GM04503 (cell line): ENCODE data around the gene KLRG1.

Experiments
- DNase-seq: peaks from one replicate; pipeline ENCODE4 v3.0.0-alpha.2; 2012; ENCODE audit warnings: low read depth

KLRG1 gene

DNA sequence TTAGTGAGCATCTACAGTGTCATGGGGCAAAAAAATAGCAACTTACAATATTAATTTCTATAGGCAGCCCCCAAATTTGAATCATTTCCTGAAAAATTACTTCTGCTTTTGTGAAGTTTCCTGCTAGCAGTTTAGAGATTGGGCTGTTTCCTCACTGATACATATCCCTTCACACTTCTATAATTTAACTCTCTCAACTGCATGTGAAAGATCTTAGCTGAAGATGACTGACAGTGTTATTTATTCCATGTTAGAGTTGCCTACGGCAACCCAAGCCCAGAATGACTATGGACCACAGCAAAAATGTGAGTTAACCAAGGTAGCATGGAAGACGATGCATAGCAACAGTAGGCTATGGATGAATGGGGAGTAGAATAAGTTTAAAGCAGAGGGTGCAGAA lies at the start of gene KLRG1:
Gene KLRG1, plus strand, starts transcription at position 134 of the 400 bp plus-strand sequence. Its CDS starts 90 bp downstream, at position 224.
- no peak for DNase-seq

DNA sequence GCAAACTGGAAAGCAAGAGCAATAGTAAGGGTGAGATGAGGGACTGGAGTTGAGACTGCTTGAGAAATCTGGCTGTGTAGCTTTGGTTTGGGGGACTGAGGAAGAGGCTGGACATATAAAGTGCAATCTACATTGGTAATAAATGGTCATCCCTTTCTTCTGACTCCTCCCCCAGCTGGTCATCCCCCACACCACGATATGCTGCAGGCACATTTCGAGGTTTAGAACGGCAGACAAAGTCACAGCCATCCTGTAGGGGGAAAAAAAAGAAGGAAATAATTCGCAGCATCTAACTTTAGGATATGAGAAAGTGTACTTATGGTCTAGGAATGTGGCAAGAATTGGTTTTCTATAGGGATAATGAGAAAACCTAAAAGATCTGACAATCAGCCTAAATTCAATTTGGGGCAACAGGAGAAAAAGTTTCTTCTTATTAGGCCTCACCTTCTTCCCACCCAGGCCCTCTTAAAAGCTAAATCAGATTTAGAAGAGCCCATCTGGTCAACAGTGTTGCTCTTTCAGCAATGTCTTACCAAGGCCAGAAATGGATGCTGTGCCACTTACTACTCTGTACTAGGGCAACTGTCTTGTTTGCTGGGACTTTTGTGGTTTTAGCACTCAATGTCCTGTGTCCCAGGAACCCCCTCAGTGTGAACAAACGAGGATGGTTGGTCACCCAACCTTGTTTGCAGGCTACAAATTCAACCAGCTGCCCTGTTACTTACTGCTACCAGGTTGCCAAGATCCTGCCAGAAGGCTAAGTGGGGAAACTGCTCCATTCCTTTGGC lies 47.5 kb upstream of the KLRG1 start:
- DNase-seq: no peak

DNA sequence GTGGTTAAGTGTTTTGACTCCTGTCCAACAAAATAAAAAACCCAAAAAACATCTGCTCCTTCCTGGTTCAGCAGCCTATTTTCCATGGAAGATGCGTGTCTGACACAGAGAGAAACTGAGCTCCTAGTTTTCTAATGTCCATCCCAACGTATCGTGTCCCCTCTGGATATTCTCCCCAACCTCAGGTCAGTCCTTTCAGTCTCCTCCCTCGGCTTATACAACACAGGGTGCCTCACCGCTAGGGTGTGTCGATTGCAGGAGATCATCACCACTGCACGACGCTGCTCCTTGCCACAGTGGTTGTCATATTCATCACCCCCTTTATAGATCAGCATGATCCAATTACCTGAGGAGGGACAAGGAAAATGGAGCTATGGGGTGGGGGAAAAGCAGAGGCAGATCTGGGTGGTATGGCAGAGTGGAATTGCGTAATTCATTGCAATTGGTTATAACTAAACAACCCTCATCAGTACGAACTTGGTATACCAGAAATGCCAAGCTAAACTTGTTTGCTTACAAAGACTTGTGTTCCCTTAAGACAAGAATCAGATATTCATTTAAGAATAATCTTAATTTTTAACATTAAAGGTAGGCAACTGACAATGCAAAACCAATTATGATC lies 45.7 kb upstream of the KLRG1 start:
- DNase-seq: no peak

DNA sequence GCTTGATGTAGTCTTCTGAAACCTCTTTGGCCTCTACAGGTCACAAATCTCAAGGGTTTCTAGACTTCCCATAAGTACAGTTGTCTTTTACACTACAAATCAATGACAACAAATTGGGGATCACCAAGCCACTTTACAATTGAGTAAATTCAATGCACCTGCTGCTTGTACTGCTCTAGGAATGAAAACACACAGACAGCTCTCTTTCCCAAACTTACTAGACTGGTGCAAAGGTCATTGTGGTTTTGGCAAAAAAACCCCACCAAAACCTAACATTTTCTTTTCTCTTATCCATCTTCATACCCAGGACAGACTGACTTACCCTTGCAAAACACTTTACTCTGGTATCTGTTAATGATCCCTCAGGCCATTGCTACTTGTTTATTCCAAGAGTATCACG lies 42.6 kb upstream of the KLRG1 start:
- DNase-seq: no peak

DNA sequence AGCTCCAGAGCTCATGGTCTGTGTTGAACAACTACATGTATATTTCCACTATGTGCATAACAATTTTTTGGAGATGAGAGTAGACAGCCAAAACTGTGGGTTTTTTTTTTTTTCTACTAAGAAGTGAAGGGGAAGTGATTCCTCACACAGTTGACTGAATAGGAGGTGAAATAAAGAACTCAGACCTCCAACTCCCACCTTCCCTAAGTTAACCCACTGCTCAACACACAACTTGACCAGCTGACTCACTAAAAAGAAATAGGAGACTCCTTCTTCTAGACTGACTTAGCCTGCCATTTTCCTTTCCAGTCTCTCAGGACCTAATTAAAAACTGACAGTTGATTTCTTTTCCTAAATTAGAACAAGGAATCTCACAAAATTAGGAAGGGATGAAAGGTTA lies 41.6 kb upstream of the KLRG1 start:
- no peak for DNase-seq

DNA sequence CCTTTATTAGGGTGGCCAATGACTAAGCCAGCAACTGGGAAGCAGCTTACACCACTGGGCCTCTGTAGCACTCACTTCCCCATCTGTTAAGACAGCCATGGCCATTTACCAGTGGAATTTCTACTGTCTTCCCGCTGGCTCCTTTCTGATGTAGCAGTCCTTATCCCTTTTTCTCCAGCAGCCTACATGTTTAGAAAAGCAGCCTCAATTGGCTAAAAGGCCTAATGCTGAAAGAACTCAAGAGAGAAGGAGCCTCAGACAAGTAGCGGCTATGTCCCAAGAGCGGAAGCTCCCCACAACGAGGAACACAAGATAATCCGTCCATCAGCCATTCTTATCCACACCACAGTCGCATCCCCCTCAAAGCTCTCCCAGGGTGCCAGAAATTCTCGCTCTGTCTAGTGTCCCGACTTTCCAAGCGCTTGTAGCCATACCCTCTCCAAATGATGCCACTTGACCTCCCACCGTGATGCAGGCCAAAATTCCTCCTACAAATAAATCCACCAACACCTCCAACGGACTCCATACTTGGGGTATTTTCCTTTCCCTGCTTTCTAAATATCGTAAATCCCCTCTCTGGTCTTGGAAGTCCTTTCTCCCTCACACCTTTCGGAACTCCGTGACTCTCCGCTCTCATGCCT lies 40.5 kb upstream of the KLRG1 start:
- peak; percentile 16 for DNase-seq

DNA sequence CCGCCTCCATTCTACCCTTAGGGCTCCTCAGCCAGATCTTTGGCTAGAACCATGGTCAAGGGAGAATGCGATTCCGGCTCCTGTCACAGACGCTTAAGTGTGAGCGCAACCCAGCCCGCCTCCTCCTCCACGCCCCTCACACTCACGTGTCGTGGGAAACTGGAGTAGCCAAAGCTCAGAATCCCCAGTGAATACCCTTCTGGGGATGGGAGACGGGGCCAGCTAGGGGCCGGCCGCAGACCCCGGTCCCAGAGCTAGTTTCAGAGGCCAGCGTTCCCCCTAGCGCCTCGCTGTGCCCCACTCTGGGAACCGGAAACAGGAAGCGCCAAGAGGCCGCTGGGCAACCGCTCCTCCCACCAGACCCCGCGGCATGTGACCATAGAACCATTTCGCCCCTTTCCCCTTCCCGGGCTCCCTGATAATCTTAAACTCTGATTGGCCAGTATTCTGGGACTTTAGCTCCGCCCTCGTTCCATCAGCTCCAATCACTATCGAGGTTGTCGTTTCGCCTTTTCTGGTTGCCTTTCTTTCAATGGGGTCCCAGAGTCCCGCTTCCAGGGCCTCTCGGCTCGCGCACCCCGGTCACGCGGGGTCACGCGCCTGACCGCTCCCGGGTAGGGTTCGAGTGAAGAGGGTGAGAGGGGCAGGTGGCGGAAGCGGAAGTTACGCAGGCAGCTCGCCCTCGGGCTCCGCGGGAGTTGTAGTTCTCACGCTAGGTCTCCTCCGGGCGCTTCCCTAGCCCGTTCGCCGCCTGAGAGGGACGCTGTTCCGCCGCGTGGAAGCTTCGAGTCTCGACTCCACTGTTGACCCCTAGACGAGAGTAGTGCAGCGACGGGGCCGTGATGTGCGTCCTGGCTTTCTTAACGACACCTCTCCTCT lies 39.8 kb upstream of the KLRG1 start, which contains the start of gene M6PR:
Gene M6PR, minus strand, starts transcription at position 304 of the 879 bp plus-strand sequence. CDS start 3,241 bp downstream, outside the sequence.
- DNase-seq: peak; percentile 82

DNA sequence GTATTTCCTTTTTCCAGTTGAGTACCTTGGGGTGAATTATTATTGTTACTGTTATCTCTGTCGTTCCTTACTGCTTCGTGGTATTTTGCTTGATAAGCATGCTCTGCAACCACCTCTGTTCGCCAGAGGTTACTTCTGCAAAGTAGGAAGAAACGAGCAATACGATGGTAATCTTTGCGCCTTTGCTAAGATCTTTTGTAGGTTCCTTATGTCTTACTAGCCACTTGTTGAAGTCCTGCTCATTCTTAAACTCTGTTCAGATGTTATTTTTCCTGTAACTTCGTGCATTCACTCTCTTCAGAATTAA lies 39.2 kb upstream of the KLRG1 start:
- no peak for DNase-seq

DNA sequence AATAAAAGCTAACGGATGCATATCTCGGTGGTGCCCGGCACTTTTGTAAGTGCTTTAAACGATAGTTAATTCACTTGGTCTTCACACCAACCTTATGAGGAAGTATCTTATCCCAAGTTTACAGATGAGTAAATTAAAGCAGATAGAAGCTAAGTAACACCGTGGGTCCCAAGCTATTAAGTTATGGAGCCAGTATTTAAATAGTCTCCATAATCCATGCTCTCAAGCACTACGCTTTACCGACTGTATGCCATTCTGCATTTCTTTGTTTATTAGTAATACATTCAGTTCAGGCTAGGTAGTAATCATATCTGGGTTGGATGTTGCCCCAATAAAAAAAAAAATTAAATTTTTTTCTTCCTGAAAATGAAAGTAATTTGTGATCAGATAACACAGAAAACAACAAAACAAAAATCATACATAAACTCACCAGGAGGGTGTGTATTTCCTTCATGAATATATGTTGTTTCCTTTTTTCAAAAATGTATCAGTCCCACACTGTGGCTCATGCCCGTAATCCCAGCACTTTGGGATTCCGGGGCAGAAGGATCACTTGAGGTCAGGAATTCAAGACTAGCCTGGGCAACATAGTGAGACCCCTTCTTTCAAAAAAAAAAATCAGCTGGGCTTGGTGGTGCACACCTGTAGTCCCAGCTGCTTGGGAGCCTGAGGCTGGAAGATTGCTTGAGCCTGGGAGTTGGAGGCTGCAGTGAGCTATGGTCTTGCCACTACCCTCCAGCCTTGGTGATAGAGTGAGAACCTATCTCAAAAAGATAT lies 38.5 kb upstream of the KLRG1 start:
- DNase-seq: no peak

DNA sequence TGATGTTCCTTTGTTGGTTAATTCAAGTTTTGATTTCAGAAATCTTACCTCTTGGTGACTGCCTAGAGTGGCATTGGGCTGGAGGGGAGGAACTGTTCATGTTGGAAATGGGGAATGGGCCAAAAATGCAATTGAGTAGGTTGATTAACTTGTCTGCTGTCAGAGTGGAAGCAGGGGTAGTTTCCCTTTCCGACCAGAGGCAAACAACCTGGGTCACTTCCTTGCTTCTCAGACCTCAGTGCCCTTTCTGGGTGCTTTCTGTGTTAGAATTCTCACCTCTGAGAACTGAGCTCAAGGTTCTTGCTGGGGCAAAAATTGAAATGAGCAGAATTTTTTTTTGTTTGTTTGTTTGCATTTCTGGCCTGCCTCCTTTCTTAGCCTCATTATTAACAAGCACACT lies 37.6 kb upstream of the KLRG1 start:
- no peak for DNase-seq

DNA sequence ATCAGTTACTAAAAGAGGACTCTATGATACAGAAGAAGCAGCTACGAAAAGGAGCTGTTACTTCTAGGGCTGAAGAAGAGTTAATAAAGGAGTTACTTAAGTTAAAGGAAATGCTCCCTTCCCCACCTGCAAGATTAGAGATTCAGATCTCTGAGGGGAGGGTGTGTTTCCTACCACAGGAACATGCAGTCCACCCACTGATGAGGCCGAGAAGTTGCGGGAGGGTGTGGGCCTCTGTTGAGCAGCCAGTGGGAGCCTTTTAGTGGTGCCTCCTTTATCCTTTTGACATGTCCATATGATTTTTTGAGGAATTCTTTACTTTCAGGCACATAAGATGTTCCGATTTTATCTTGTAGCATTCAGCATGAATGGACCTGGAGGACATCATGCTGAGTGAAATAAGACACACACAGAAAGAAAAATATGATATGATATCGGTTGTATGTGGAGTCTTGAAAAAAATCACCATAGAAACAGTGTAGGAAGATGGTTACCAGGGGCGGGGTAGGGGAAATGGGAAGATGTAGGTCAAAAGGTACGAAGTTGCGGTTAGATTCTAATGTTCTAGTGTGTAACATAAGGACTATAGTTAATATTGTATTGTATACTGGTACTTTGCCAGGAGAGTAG lies 35.5 kb upstream of the KLRG1 start:
- DNase-seq: no peak

DNA sequence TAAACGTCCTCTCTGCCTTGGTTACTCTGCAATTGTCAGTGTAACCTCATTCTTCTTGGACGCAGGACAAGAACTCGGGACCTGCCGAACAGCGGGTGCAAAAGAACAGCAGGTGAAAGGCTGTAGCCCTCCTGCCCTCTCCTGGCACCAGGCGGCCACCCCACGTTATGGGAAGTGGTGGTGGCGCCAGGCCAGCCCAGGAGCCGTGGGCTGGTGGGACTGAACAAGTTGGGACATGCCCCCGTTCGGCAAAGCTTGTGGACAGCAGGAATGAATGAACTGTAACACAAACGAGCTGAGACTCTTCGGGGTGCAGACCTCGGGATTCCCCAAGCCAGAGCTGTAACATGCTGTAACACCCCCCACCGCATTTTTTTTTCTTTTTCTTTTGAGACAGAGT lies 33.3 kb upstream of the KLRG1 start:
- no peak for DNase-seq

DNA sequence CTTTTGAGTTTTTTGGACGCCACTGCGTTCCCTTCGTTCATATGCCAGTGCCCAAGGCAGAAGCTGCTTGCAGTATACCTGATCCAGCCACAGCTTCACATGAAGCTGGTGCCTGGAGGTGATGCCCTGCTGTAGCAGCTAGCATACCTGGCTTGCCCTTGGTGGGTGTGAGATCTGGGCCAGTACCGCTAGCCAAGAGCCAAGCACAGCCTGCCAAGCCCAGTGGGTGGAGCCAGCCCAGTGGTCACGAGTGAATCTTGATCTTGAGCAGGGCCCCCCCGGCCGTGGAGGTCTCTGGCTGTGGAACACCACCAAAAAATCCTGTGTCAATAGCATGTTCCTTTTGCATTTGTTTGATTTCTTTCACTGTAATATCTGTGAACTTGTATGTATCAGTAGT lies 32.6 kb upstream of the KLRG1 start:
- DNase-seq: no peak

DNA sequence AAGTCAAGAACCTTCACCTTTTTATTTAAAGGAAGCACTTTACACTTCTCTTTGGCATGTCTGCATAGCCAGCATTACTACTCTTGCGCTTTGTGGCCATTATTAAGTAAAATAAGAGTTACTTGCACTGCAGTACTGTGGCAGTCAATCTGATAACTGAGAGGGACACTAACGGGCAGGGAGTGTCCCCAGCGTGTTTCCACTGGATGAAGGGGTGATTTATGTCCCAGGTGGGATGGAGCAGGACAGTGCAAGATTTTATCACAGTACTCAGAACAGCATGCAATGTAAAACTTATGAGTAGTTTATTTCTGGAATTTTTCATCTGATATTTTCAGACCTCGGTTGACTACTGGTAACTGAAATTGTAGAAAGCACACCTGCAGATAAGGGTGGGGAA lies 31.8 kb upstream of the KLRG1 start:
- DNase-seq: no peak

DNA sequence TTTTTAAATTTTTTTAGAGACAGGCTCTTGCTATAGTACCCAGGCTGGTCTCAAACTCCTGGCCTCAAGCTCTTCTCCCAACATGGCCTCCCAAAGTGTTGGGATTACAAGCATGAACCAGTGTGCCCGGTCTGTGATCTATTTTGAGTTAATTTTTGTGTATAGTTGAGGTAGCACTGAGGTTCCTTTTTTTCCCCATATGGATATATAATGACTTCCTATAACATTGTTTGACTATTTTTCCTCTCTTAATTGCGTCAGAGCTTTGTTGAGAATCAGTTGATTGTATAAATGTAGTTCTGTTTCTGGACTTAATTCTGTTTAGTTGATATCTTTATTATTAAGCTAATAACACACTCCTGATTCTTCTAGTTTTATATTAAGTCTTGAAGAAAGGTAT lies 31.3 kb upstream of the KLRG1 start:
- DNase-seq: no peak

DNA sequence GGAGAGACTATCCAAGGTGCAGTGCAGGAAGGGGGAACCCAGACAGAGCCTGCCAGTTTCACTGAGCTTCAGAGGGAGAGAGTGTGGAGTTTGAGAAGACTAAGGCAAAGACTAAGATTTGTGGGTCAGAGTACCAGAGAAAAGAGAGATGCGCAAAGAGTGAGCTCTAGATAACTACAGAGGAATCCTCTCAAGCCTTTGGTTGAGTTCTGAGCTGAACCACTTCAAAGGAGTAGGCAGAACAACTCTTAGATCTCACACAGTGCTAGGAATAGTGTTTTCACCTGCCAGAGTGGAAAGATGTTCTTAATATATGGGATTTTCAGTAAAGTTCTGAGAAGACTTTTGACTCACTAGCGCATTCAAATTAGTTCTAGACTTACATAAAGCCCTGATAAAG lies 29.2 kb upstream of the KLRG1 start:
- no peak for DNase-seq

DNA sequence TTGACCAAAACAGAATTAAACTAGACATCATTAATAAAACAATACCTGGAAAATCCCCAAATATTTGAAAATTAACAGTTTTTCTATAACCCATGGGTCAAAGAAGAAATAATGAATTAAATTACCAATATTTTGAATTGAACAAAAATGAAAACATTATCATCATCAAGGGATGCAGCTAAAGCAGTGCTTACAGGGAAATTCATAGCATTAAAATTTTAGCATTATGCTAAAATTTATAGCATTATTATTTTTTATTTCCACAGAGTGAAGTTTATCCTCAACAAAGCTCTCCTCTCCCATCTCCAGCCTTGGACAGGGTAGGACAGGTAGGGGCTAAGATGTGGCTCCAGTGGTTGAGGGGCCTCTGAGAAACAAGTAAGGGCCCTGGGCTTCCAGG lies 20.6 kb upstream of the KLRG1 start:
- no peak for DNase-seq

DNA sequence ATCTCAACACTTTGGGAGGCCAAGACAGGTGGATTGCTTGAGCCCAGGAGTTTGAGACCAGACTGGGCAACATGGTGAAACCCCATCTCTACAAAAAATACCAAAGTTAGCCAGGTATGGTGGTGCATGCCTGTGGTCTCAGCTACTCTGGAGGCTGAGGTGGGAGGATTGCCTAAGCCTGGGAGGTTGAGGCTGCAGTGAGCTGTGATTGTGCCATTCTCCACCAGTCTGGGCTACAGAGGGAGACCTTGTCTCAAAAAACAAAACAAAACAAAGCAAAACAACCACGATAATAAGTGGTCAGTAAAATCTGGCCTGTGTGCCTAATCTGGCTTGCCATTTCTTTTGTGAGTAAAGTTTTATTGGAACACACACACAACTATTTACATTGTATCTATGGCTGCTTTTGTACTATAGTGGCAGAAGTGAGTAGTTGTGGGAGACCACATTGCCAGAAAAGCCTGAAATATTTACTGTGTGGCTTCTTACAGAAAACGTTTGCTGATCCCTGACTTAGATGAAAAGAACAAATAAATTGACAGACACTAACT lies 19.4 kb upstream of the KLRG1 start:
- DNase-seq: no peak

DNA sequence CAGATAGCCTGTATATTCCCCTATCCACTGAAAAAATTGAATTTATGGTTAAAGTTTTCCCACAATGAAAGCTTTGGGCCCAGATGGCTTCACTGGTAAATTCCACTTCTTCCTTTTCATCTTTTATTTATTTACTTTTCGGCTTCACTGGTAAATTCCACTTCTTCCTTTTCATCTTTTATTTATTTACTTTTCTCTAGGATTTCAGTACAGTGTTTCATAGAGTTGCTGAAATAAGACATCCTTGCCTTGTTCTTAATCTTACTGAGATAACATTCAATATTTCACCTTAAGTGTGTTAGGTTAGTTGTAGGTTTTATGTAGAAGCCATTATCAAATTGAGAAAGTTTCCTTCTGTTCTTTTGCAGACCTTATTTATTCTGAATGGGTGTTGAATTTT lies 18.9 kb upstream of the KLRG1 start:
- DNase-seq: no peak

DNA sequence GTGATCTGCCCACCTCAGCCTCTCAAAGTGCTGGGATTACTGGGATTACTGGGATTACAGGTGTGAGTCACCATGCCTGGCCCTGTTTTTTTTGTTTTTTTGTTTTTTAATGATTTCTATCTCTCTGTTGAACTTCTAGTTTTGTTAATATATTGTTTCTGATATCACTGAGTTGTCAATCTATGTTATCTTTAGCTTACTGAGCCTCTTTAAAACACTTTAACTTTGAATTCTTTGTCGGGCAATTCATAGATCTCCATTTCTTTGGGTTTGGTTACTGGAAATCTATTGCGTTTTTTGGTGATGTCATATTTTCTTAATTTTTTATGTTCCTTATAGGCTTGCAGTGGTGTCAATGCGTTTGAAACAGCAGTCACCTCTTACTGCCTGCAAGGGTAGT lies 9.2 kb upstream of the KLRG1 start:
- no peak for DNase-seq

DNA sequence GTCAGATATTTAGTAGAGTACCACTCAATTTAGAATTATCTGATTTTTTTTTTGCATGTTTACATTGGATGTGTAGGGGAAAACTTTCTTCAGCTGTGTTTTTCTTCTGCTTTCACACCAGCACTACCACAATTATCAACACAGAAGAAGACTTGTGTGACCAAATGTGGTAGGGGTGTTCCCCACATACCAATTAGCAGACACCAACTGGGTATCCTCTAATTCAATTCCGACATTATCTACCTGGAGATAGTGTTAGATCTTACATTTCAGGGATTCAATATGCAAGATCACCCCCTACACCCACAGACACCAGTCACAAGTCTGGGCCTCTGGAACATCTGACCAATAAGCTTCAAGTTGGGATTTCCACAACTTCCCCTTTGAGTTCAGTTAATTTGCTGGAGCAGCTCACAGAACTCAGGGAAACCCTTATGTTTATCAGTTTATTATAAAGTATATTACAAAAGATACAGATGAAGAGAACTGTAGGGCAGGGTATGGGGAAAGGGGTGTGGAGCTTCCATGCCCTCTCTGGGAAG lies 4.1 kb upstream of the KLRG1 start:
- DNase-seq: no peak
